Caco-2 (cell line): ENCODE data around the gene CNOT6. TPM values are rescaled to one million over a fixed set of nuclear protein-coding genes. Genes with fewer than 3 reads are reported as not detected.

ENCODE experiments used
- BruUV-seq: library from RNA; stranded (reverse); fragments of 400-500 nt; replicated peaks from 2 replicates; lab custom pipeline; 2021; lab: Mats Ljungman, UMichigan
- CTCF ChIA-PET: fragments of 300-600 bp; sonication (Branson Sonifier 250); formaldehyde crosslinking; loops from one replicate; lab custom pipeline; 2022; ENCODE audit warnings: antibody characterized with exemption; lab: Charles Lee
- POLR2A ChIA-PET: fragments of 300-600 bp; sonication (Branson Sonifier 250); formaldehyde crosslinking; loops from one replicate; lab custom pipeline; 2022; ENCODE audit warnings: antibody characterized with exemption; lab: Charles Lee
- DNase-seq, 2 experiments: peaks; one replicate each; pipeline versions ENCODE4 v3.0.0 to v3.0.0-alpha.2; 2020 to 2022
- H3K27me3 ChIP-seq: replicated peaks from 2 replicates; pipeline ENCODE4 v1.6.0; 2011; ENCODE audit warnings: low read length; ENCODE audit not compliant: control insufficient read depth, insufficient read depth
- H3K36me3 ChIP-seq: 2 replicates; pipeline ENCODE4 v1.5.1; 2011; ENCODE audit warnings: low read length; ENCODE audit not compliant: control insufficient read depth, insufficient read depth
- H3K4me1 ChIP-seq: fragments of 250-450 bp; sonication (Bioruptor Pico); 2 replicates; pipeline ENCODE4 v1.5.1; 2020; ENCODE audit warnings: mild to moderate bottlenecking
- H3K4me3 ChIP-seq: 2 replicates; pipeline ENCODE4 v1.5.1; 2011; ENCODE audit warnings: low read depth, mild to moderate bottlenecking, control low read depth, low read length
- H3K9me3 ChIP-seq: fragments of 250-450 bp; sonication (Bioruptor Pico); 2 replicates; pipeline ENCODE4 v1.5.1; 2020; ENCODE audit warnings: mild to moderate bottlenecking, moderate library complexity
- H3K27ac Mint-ChIP-seq: one replicate; pipeline ENCODE4 v1.8.0; 2022; ENCODE audit warnings: mixed read lengths; ENCODE audit not compliant: unreplicated experiment
- H3K27me3 Mint-ChIP-seq: one replicate; pipeline ENCODE4 v1.8.0; 2022; ENCODE audit warnings: mixed read lengths; ENCODE audit not compliant: insufficient read depth, unreplicated experiment
- H3K36me3 Mint-ChIP-seq: one replicate; pipeline ENCODE4 v1.8.0; 2022; ENCODE audit warnings: mild to moderate bottlenecking, mixed read lengths; ENCODE audit not compliant: insufficient read depth, unreplicated experiment
- H3K4me1 Mint-ChIP-seq: one replicate; pipeline ENCODE4 v1.8.0; 2022; ENCODE audit warnings: low read depth, mixed read lengths; ENCODE audit not compliant: unreplicated experiment
- H3K4me3 Mint-ChIP-seq: one replicate; pipeline ENCODE4 v1.8.0; 2022; ENCODE audit warnings: mild to moderate bottlenecking, moderate library complexity, mixed read lengths; ENCODE audit not compliant: unreplicated experiment
- H3K9me3 Mint-ChIP-seq: one replicate; pipeline ENCODE4 v1.8.0; 2022; ENCODE audit warnings: mixed read lengths; ENCODE audit not compliant: unreplicated experiment
- intact Hi-C: fragments of 100-400 bp; cut with micrococcal nuclease; formaldehyde crosslinking; loops from one replicate; pipeline ENCODE4 v1.10.0; 2022; ENCODE audit not compliant: unreplicated experiment
- total RNA-seq: library from RNA; stranded (reverse); gene quantifications from 2 replicates; pipeline ENCODE4 v1.2.3, GENCODE V29; 2022
- TF ChIP-seq, protein P1 (sequence below), 2 experiments: fragments of 200-600 bp in 1 of 2; IDR thresholded peaks; 1 replicate in 1 of 2; 2 replicates in 1 of 2; pipeline versions ENCODE4 v1.5.1 to v1.8.0; 2011 to 2022; ENCODE audit warnings: antibody characterized with exemption in 1 of 2, control low read depth in 1 of 2, inconsistent platforms in 1 of 2, low read depth in 1 of 2, low read length in 1 of 2, mild to moderate bottlenecking in 1 of 2, moderate library complexity in 1 of 2; ENCODE audit not compliant: insufficient read depth in 1 of 2, severe bottlenecking in 1 of 2, unreplicated experiment in 1 of 2

Gene CNOT6
- total RNA-seq, 1 experiment from 2014 or later: 46.3 TPM

DNA sequence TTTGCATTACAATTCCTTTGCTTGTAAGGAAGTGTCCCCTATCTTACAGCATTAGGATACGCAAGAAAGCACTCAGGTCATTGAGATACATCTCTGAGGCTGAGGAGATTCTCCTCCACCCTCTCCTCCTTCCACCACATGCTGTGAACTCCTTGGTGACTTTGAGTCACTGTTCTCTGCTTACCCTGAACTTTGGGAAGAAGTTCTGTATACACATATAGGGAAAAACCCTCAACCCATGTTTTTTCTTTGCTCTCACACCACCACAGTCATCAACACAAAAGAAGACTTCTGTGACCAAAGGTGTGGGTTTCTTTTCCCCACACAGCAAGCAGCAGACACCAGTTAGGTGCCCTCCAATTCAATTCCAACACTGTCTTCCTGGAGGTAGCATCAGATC lies 38.1 kb downstream of the CNOT6 start:
- Mint-ChIP-seq H3K36me3 (peaks cover 38% of the 10 kb centered on the region), H3K27ac (no peak overlapping the region), H3K4me1 (peaks cover 6% of the 10 kb centered on the region), H3K4me3 (no peak overlapping the region), H3K9me3 (no peaks in the 10 kb centered on the region), H3K27me3 (no peaks in the 10 kb centered on the region)
- ChIA-PET CTCF (no interaction called here), POLR2A (no interaction called here)
- no peak for DNase-seq
- H3K36me3 ChIP-seq: no peaks in the 10 kb centered on the region; the same call in 1 of the 2 replicates
- H3K27me3 ChIP-seq: no peaks in the 10 kb centered on the region
- intact Hi-C loops: no loop called here
- no peak overlapping the region for H3K4me3 ChIP-seq
- no TSS peak for BruUV-seq
- no peaks in the 10 kb centered on the region for H3K9me3 ChIP-seq
- H3K4me1 ChIP-seq: no peaks in the 10 kb centered on the region
- TF ChIP-seq, protein P1, sequence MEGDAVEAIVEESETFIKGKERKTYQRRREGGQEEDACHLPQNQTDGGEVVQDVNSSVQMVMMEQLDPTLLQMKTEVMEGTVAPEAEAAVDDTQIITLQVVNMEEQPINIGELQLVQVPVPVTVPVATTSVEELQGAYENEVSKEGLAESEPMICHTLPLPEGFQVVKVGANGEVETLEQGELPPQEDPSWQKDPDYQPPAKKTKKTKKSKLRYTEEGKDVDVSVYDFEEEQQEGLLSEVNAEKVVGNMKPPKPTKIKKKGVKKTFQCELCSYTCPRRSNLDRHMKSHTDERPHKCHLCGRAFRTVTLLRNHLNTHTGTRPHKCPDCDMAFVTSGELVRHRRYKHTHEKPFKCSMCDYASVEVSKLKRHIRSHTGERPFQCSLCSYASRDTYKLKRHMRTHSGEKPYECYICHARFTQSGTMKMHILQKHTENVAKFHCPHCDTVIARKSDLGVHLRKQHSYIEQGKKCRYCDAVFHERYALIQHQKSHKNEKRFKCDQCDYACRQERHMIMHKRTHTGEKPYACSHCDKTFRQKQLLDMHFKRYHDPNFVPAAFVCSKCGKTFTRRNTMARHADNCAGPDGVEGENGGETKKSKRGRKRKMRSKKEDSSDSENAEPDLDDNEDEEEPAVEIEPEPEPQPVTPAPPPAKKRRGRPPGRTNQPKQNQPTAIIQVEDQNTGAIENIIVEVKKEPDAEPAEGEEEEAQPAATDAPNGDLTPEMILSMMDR (IDR thresholded peaks at IDR 0.05; ENCODE audit: insufficient read depth in 1 of 2, low read depth in 1 of 2, low read length in 1 of 2, severe bottlenecking in 1 of 2, unreplicated experiment in 1 of 2): no peak

DNA sequence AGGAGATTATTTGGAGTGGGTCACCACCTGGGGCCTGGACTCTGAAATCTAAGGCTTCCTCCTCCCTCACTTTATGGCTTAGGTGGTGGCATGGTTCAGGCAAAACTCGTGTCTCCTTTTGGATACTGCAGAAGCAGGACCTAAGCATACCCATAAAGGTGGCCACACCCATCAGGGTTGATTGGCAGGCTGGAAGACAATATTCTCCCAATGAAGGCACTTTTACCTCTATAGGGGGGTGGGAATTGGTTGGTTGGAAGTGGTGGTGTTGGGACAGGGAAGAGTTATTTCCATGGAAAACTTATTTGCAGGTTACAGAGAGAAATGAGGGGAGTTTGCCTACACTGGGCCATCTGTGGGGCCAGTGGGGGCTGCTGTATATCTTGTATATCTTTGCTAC lies 39.7 kb downstream of the CNOT6 start:
- Mint-ChIP-seq H3K36me3 (peaks cover 48% of the 10 kb centered on the region), H3K4me1 (peaks cover 6% of the 10 kb centered on the region), H3K27me3 (no peaks in the 10 kb centered on the region), H3K9me3 (no peaks in the 10 kb centered on the region), H3K4me3 (no peak overlapping the region), H3K27ac (no peak overlapping the region)
- Histone ChIP-seq H3K4me3 (no peak overlapping the region), H3K36me3 (no peaks in the 10 kb centered on the region; the same call in 1 of the 2 replicates), H3K9me3 (no peaks in the 10 kb centered on the region), H3K4me1 (no peaks in the 10 kb centered on the region), H3K27me3 (no peaks in the 10 kb centered on the region)
- ChIA-PET POLR2A (no interaction called here), CTCF (no interaction called here)
- TF ChIP-seq, protein P1 (IDR thresholded peaks at IDR 0.05; ENCODE audit: insufficient read depth in 1 of 2, low read depth in 1 of 2, low read length in 1 of 2, severe bottlenecking in 1 of 2, unreplicated experiment in 1 of 2): no peak
- intact Hi-C loops: no loop called here
- DNase-seq: no peak
- no TSS peak for BruUV-seq

DNA sequence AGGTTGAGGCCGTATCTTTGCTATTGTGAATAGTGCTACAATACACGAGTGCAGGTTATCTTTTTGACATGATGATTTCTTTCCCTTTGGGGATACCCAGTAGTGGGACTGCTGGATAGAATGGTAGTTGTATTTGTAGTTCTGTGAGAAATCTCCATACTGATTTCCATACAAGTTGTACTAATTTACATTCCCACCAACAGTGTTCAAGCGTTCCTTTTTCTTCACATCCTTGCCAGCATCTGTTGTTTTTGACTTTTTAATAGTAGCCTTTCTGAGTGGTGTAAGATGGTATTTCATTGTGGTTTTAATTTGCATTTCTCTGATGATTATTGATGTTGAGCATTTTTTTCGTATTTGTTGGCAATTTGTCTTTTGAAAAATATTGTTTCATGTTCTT lies 41.4 kb downstream of the CNOT6 start:
- no peak overlapping the region for H3K27ac Mint-ChIP-seq
- H3K27me3 ChIP-seq: no peaks in the 10 kb centered on the region
- no peaks in the 10 kb centered on the region for H3K27me3 Mint-ChIP-seq
- H3K9me3 Mint-ChIP-seq: no peaks in the 10 kb centered on the region
- H3K4me3 Mint-ChIP-seq: no peak overlapping the region
- H3K36me3 Mint-ChIP-seq: peaks cover 49% of the 10 kb centered on the region
- H3K36me3 ChIP-seq: peaks cover 2% of the 10 kb centered on the region; the same call in 1 of the 2 replicates
- no TSS peak for BruUV-seq
- ChIA-PET POLR2A (no interaction called here), CTCF (no interaction called here)
- TF ChIP-seq, protein P1 (IDR thresholded peaks at IDR 0.05; ENCODE audit: insufficient read depth in 1 of 2, low read depth in 1 of 2, low read length in 1 of 2, severe bottlenecking in 1 of 2, unreplicated experiment in 1 of 2): no peak
- H3K4me1 Mint-ChIP-seq: no peaks in the 10 kb centered on the region
- no peaks in the 10 kb centered on the region for H3K4me1 ChIP-seq
- no peaks in the 10 kb centered on the region for H3K9me3 ChIP-seq
- H3K4me3 ChIP-seq: no peak overlapping the region
- no peak for DNase-seq
- intact Hi-C loops: no loop called here
